Fibroblast of lung (primary cell): ENCODE measurements around the gene MXD1. TPM values are rescaled to one million over a fixed set of nuclear protein-coding genes. Genes with fewer than 3 reads are reported as not detected.
A peak's percentile ranks its signal among the peaks of the same experiment; 100 is the strongest.

ENCODE experiments used
- DNase-seq, 2 donors: peaks; one replicate each; pipeline versions ENCODE4 v3.0.0 to v3.0.0-alpha.2; 2010; ENCODE audit warnings: low read depth in 2 of 2
- H2AFZ ChIP-seq: 2 replicates; pipeline ENCODE4 v1.5.1; 2012; ENCODE audit warnings: low read length, control low read depth, inconsistent platforms
- H3K27ac ChIP-seq: 2 replicates; pipeline ENCODE4 v1.5.1; 2011; ENCODE audit warnings: low read length, control low read depth; ENCODE audit not compliant: insufficient read depth
- H3K27me3 ChIP-seq: 2 replicates; pipeline ENCODE4 v1.5.1; 2011; ENCODE audit warnings: mild to moderate bottlenecking, low read length; ENCODE audit not compliant: control insufficient read depth, insufficient read depth
- H3K36me3 ChIP-seq: 2 replicates; pipeline ENCODE4 v1.5.1; 2011; ENCODE audit warnings: low read length; ENCODE audit not compliant: control insufficient read depth, insufficient read depth
- H3K4me1 ChIP-seq: 2 replicates; pipeline ENCODE4 v1.5.1; 2011; ENCODE audit warnings: low read length; ENCODE audit not compliant: control insufficient read depth, insufficient read depth; ENCODE audit errors: extremely low read depth
- H3K4me2 ChIP-seq: 2 replicates; pipeline ENCODE4 v1.5.1; 2011; ENCODE audit warnings: low read length, control low read depth; ENCODE audit not compliant: insufficient read depth; ENCODE audit errors: extremely low read depth
- H3K4me3 ChIP-seq, 4 experiments: fragments of 200-600 bp in 1 of 4; sonication (generic) in 1 of 4; replicated peaks in 1 of 4; 2 replicates each; pipeline ENCODE4 v1.5.1; 2011 to 2016; ENCODE audit warnings: low read length in 4 of 4, low read depth in 3 of 4, mild to moderate bottlenecking in 3 of 4, control low read depth in 2 of 4, inconsistent platforms in 1 of 4, mixed read lengths in 1 of 4; ENCODE audit not compliant: insufficient read depth in 1 of 4; ENCODE audit errors: control extremely low read depth in 1 of 4
- H3K79me2 ChIP-seq: 2 replicates; pipeline ENCODE4 v1.5.1; 2012; ENCODE audit warnings: mild to moderate bottlenecking, low read length, inconsistent platforms; ENCODE audit not compliant: control insufficient read depth, insufficient read depth
- H3K9ac ChIP-seq: 2 replicates; pipeline ENCODE4 v1.5.1; 2011; ENCODE audit warnings: mild to moderate bottlenecking, low read length, control low read depth; ENCODE audit not compliant: insufficient read depth
- H3K9me3 ChIP-seq: 2 replicates; pipeline ENCODE4 v1.5.1; 2012; ENCODE audit warnings: low read depth, low read length; ENCODE audit not compliant: control insufficient read depth, insufficient read depth
- H4K20me1 ChIP-seq: 2 replicates; pipeline ENCODE4 v1.5.1; 2011; ENCODE audit warnings: low read length; ENCODE audit not compliant: control insufficient read depth, insufficient read depth; ENCODE audit errors: extremely low read depth
- EZH2 ChIP-seq: IDR thresholded peaks from 2 replicates; pipeline ENCODE4 v1.5.1; 2012; ENCODE audit warnings: low read length, control low read depth, mild to moderate bottlenecking; ENCODE audit errors: missing control alignments
- polyA plus RNA-seq, 2 donors: library from polyadenylated mRNA; depleted of rRNA in 1 of 2; stranded (reverse) in 1 of 2; unstranded in 1 of 2; fragments of >200 nt; gene quantifications; 2 replicates each; pipeline ENCODE4 v1.2.1, GENCODE V29; 2011 to 2012; ENCODE audit warnings: missing spikeins in 1 of 2
- total RNA-seq: library from RNA; depleted of rRNA; stranded (reverse); fragments of >200 nt; gene quantifications from 2 replicates; pipeline ENCODE4 v1.2.1, GENCODE V29; 2014
- TF ChIP-seq, protein P1 (sequence below), 2 donors: IDR thresholded peaks in 1 of 2; conservative IDR thresholded peaks in 1 of 2; 1 replicate in 1 of 2; 2 replicates in 1 of 2; pipeline ENCODE4 v1.5.1; 2011 to 2012; ENCODE audit warnings: low read length in 2 of 2, control low read depth in 1 of 2, inconsistent platforms in 1 of 2, low read depth in 1 of 2, mild to moderate bottlenecking in 1 of 2

The MXD1 gene
- total and polyA plus RNA-seq, 2 donors (not counting 1 experiment from before 2014, with no cell fraction given), result 5.4 to 8.4 TPM

DNA sequence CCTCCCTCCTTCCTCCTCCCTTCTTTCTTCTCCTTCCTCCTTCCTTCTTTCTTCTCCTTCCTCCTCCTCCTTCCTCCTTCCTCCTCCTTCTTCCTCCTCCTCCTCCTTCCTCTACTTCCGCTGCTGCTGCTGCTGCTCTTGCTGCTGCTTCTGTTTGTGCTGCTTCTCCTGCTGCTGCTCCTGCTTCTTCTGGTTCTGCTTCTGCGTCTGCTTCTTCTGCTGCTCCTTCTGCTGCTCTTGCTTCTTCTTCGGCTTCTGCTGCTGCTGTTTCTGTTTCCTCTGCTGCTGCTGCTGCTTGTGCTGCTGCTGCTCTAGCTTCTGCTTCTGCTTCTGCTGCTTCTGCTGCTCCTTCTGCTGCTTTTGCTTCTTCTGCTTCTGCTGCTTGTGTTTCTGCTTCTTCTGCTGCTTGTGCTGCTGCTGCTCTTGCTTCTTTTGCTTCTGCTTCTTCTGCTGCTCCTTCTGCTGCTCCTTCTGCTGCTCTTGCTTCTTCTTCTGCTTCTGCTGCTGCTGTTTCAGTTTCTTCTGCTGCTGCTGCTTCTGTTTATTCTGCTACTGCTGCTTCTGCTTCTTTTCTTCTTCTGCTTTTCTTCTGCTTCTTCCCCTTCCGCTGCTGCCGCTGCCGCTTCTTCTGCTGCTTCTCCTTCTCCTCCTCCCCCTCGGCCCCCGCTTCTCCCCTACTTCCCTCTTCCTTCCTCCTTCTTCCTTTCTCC is 12.5 kb upstream of the MXD1 start:
- H3K4me2 ChIP-seq, result no peak overlapping the region
- H3K27me3 ChIP-seq, result no peaks in the 10 kb centered on the region
- H2AFZ ChIP-seq, result no peak overlapping the region

DNA sequence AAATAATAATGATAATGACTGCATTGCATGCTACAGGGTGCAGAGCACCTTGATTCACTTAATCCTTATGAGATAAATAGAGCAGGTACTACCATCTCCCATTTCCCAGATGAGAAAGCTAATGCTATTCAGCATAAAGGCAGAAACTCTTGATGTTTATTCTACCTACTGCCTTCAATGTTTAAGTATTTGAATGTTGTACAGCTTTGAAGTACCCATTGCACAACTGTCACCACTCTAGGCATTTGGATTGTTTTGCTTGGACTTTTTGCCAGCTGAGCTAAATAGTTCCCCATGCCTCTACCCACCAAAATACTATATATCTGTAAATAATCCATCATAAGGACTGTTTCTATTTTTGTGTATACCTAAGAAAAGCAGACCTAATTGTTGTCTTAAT is 7.7 kb upstream of the MXD1 start:
- Histone ChIP-seq H3K4me3 (no peak overlapping the region), H3K9ac (no peak overlapping the region), H3K79me2 (no peaks in the 10 kb centered on the region), H4K20me1 (no peaks in the 10 kb centered on the region), H3K4me1 (no peaks in the 10 kb centered on the region), H3K4me2 (no peak overlapping the region), H3K27me3 (no peaks in the 10 kb centered on the region), H2AFZ (no peak overlapping the region), H3K9me3 (no peaks in the 10 kb centered on the region), H3K36me3 (peaks cover 5% of the 10 kb centered on the region), H3K27ac (no peak overlapping the region)
- no peak for TF ChIP-seq EZH2
- TF ChIP-seq, protein P1, sequence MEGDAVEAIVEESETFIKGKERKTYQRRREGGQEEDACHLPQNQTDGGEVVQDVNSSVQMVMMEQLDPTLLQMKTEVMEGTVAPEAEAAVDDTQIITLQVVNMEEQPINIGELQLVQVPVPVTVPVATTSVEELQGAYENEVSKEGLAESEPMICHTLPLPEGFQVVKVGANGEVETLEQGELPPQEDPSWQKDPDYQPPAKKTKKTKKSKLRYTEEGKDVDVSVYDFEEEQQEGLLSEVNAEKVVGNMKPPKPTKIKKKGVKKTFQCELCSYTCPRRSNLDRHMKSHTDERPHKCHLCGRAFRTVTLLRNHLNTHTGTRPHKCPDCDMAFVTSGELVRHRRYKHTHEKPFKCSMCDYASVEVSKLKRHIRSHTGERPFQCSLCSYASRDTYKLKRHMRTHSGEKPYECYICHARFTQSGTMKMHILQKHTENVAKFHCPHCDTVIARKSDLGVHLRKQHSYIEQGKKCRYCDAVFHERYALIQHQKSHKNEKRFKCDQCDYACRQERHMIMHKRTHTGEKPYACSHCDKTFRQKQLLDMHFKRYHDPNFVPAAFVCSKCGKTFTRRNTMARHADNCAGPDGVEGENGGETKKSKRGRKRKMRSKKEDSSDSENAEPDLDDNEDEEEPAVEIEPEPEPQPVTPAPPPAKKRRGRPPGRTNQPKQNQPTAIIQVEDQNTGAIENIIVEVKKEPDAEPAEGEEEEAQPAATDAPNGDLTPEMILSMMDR (conservative IDR thresholded peaks at IDR 0.05 in 1 of 2, IDR thresholded peaks at IDR 0.05 in 1 of 2; ENCODE audit: low read depth in 1 of 2, low read length in 2 of 2), result no peak
- no peak for DNase-seq

More for the DNA sequence above, 12.5 kb upstream of the MXD1 start:
- H4K20me1 ChIP-seq, result no peaks in the 10 kb centered on the region
- no peak for TF ChIP-seq EZH2
- TF ChIP-seq, protein P1 (conservative IDR thresholded peaks at IDR 0.05 in 1 of 2, IDR thresholded peaks at IDR 0.05 in 1 of 2; ENCODE audit: low read depth in 1 of 2, low read length in 2 of 2), result no peak
- no peak for DNase-seq
- H3K79me2 ChIP-seq, result peaks cover 4% of the 10 kb centered on the region
- no peak overlapping the region for H3K9ac ChIP-seq
- H3K27ac ChIP-seq, result no peak overlapping the region
- no peaks in the 10 kb centered on the region for H3K4me1 ChIP-seq
- peaks cover 12% of the 10 kb centered on the region for H3K36me3 ChIP-seq
- H3K9me3 ChIP-seq, result no peaks in the 10 kb centered on the region
- H3K4me3 ChIP-seq, result no peak overlapping the region

DNA sequence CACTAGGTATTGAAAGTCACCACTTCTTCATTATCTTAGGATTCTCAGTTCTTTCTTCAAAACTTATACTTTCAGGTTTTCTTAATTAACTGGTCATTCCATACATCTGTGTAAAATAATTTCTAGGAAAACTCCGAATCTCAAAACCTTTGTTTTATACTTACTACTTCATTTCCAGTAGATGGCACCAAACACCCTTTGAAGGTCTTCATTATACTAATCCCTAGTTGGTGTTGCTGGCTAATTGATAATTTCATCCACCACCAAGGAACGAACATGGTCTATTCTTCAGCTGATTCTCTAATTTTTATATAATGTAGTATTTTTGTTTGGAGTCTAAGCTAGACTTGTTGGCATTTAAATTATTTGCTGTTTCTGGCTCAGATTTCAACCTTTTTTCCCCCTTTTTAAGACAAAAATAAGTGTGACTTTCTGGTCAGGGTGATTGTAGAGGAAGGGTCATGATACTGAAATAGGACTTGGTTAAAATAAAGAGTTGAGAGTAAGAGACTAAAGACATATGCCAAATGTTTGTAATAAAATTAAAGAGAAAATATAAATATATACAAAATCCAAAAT is 2.8 kb upstream of the MXD1 start:
- H3K4me3 ChIP-seq, result no peak overlapping the region
- H3K27me3 ChIP-seq, result no peaks in the 10 kb centered on the region
- no peaks in the 10 kb centered on the region for H3K79me2 ChIP-seq
- H3K4me1 ChIP-seq, result peaks cover 1% of the 10 kb centered on the region
- H3K9me3 ChIP-seq, result no peaks in the 10 kb centered on the region
- H3K4me2 ChIP-seq, result no peak overlapping the region
- no peak overlapping the region for H3K9ac ChIP-seq
- peak; percentile 50 to 76 for DNase-seq
- H3K36me3 ChIP-seq, result peaks cover 2% of the 10 kb centered on the region
- TF ChIP-seq EZH2, result no peak
- TF ChIP-seq, protein P1 (conservative IDR thresholded peaks at IDR 0.05 in 1 of 2, IDR thresholded peaks at IDR 0.05 in 1 of 2; ENCODE audit: low read depth in 1 of 2, low read length in 2 of 2), result peak; percentile 37 to 45
- H4K20me1 ChIP-seq, result no peaks in the 10 kb centered on the region
- H3K27ac ChIP-seq, result no peak overlapping the region
- no peak overlapping the region for H2AFZ ChIP-seq
